Sigmoid colon (tissue), 7 donors: ENCODE measurements around the gene MAP3K3. TPM values are rescaled to one million over a fixed set of nuclear protein-coding genes. Genes with fewer than 3 reads are reported as not detected.

Experiments
- DNase-seq: peaks from one replicate; pipeline ENCODE4 v3.0.0-alpha.2; 2019
- H3K27ac ChIP-seq, 4 donors: fragments of 200-600 bp; sonication (generic); one replicate each; pipeline ENCODE4 v1.5.1; 2016 to 2019; ENCODE audit warnings: mild to moderate bottlenecking in 1 of 4
- H3K27me3 ChIP-seq, 3 donors: fragments of 200-600 bp; sonication (generic); one replicate each; pipeline ENCODE4 v1.5.1; 2019; ENCODE audit warnings: mild to moderate bottlenecking in 1 of 3
- H3K36me3 ChIP-seq, 4 donors: fragments of 200-600 bp; sonication (generic); one replicate each; pipeline ENCODE4 v1.5.1; 2016 to 2019
- H3K4me1 ChIP-seq, 4 donors: fragments of 200-600 bp; sonication (generic); one replicate each; pipeline ENCODE4 v1.5.1; 2017 to 2019
- H3K4me3 ChIP-seq, 4 donors: fragments of 200-600 bp; sonication (generic); one replicate each; pipeline ENCODE4 v1.5.1; 2017 to 2019; ENCODE audit warnings: mild to moderate bottlenecking in 2 of 4, moderate library complexity in 1 of 4
- H3K9me3 ChIP-seq, 4 donors: fragments of 200-600 bp in 3 of 4; sonication (generic) in 3 of 4; one replicate each; pipeline versions ENCODE4 v1.5.1 to v1.6.1; 2013 to 2019
- CTCF ChIP-seq, 4 experiments: fragments of 450-650 bp in 3 of 4; fragments of 200-600 bp in 1 of 4; IDR thresholded peaks; one replicate each; pipeline ENCODE4 v1.5.1; 2016 to 2019; ENCODE audit warnings: antibody characterized with exemption in 4 of 4, mild to moderate bottlenecking in 3 of 4, moderate library complexity in 2 of 4
- EP300 ChIP-seq, 4 donors: sonication (generic); formaldehyde crosslinking; IDR thresholded peaks; one replicate each; pipeline ENCODE4 v1.6.1; 2017; ENCODE audit warnings: antibody characterized with exemption in 4 of 4
- POLR2A ChIP-seq, 2 donors: fragments of 450-650 bp; IDR thresholded peaks; one replicate each; pipeline ENCODE4 v1.6.1; 2016; ENCODE audit warnings: antibody characterized with exemption in 2 of 2, mild to moderate bottlenecking in 2 of 2, moderate library complexity in 2 of 2
- POLR2AphosphoS5 ChIP-seq, 4 donors: sonication (generic); formaldehyde crosslinking; IDR thresholded peaks; one replicate each; pipeline ENCODE4 v1.6.1; 2017; ENCODE audit warnings: antibody characterized with exemption in 4 of 4
- WGBS, 2 donors: extraction: QIAGEN DNeasy Blood & Tissue Kit; methylation state at CpG; one replicate each; pipeline ENCODE4 v1.1.7; 2013; 5-methylcytosine and 5-hydroxymethylcytosine counted together
- intact Hi-C: fragments of 100-400 bp; cut with DNase I; formaldehyde crosslinking; loops from one replicate; pipeline ENCODE4 v1.15.1; 2023
- polyA plus RNA-seq, 3 donors: library from polyadenylated mRNA; stranded (reverse); fragments of 200-250 nt; gene quantifications; one replicate each; pipeline ENCODE4 v1.2.3, GENCODE V29; 2013
- total RNA-seq, 4 donors: library from RNA; depleted of rRNA; stranded (reverse); fragments of >200 nt; gene quantifications; one replicate each; pipeline ENCODE4 v1.1.0, GENCODE V29; 2016
- donor health status: healthy with polysubstance abuse.
- donor health status: Bipolar disorder and iron deficiency.
- donor health status: healthy.

MAP3K3 gene
- total and polyA plus RNA-seq, 7 donors, result 4.4 to 68.7 (median 51.5) TPM

DNA sequence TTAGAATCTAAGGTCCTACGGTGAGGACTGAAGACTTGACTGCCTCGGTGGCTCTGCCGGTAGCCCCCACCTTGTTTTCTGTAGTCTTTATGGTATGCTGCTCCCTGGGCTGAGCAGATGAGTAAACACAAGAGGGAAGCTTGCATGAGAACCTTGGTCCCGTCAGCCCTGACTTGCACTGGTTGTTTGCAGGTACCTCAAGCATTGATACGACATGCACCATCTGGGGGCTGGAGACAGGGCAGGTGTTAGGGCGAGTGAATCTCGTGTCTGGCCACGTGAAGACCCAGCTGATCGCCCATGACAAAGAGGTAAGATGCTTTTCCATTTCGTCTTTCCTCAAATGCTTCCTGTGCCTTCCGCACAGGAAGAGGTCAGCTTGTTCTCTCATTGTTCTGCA, 42.6 kb upstream of the MAP3K3 start:
- no peaks in the 10 kb centered on the region for H3K27me3 ChIP-seq
- no peaks in the 10 kb centered on the region for H3K9me3 ChIP-seq
- DNase-seq, result no peak
- TF ChIP-seq POLR2A (IDR thresholded peaks at IDR 0.05) (no peak), EP300 (IDR thresholded peaks at IDR 0.05) (no peak), POLR2AphosphoS5 (IDR thresholded peaks at IDR 0.05) (no peak)
- H3K27ac ChIP-seq, result no peak overlapping the region
- H3K4me3 ChIP-seq, result no peak overlapping the region
- no peaks in the 10 kb centered on the region for H3K4me1 ChIP-seq
- WGBS, 2 donors, result 66 to 73% methylated on average over 11 of the region's 11 CpGs
- intact Hi-C loops, result no loop called here
- H3K36me3 ChIP-seq, result peaks cover 18 to 57% (median 27%) of the 10 kb centered on the region in 4 donors

GRCh38 chr17:63587770-63588169, 34.4 kb upstream of the MAP3K3 start:
- H3K36me3 ChIP-seq, result peaks cover 24 to 95% (median 56%) of the 10 kb centered on the region in 4 donors
- no peak overlapping the region for H3K27ac ChIP-seq

GRCh38 chr17:63588797-63589196, 33.4 kb upstream of the MAP3K3 start:
- H3K4me1 ChIP-seq, result no peaks in the 10 kb centered on the region
- DNase-seq, result no peak
- intact Hi-C loops, result no loop called here
- no peaks in the 10 kb centered on the region for H3K27me3 ChIP-seq
- no peak overlapping the region for H3K27ac ChIP-seq
- H3K9me3 ChIP-seq, result no peaks in the 10 kb centered on the region
- TF ChIP-seq CTCF (IDR thresholded peaks at IDR 0.05) (no peak), EP300 (IDR thresholded peaks at IDR 0.05) (no peak), POLR2AphosphoS5 (IDR thresholded peaks at IDR 0.05) (no peak), POLR2A (IDR thresholded peaks at IDR 0.05) (no peak)
- 93% methylated on average over 11 of the region's 11 CpGs for WGBS, 2 donors
- H3K4me3 ChIP-seq, result no peak overlapping the region
- H3K36me3 ChIP-seq, result peaks cover 25 to 93% (median 48%) of the 10 kb centered on the region in 4 donors

More at GRCh38 chr17:63587770-63588169, 34.4 kb upstream of the MAP3K3 start:
- 93 to 95% methylated on average over 5 of the region's 5 CpGs for WGBS, 2 donors
- TF ChIP-seq EP300 (IDR thresholded peaks at IDR 0.05), result no peak
- TF ChIP-seq POLR2A (IDR thresholded peaks at IDR 0.05), result no peak
- no peak for TF ChIP-seq CTCF (IDR thresholded peaks at IDR 0.05)
- no peak for TF ChIP-seq POLR2AphosphoS5 (IDR thresholded peaks at IDR 0.05)
- no peak for DNase-seq
- intact Hi-C loops, result no loop called here
- H3K9me3 ChIP-seq, result no peaks in the 10 kb centered on the region
- no peak overlapping the region for H3K4me3 ChIP-seq
- no peaks in the 10 kb centered on the region for H3K4me1 ChIP-seq
- H3K27me3 ChIP-seq, result no peaks in the 10 kb centered on the region

- Histone ChIP-seq H3K36me3 (peaks cover 25 to 91% (median 41%) of the 10 kb centered on the region in 4 donors), H3K27ac (no peak overlapping the region), H3K27me3 (no peaks in the 10 kb centered on the region), H3K9me3 (no peaks in the 10 kb centered on the region), H3K4me3 (no peak overlapping the region), H3K4me1 (no peaks in the 10 kb centered on the region)
- intact Hi-C loops, result no loop called here
- TF ChIP-seq POLR2AphosphoS5 (IDR thresholded peaks at IDR 0.05) (no peak), CTCF (IDR thresholded peaks at IDR 0.05) (no peak), EP300 (IDR thresholded peaks at IDR 0.05) (no peak), POLR2A (IDR thresholded peaks at IDR 0.05) (no peak)
- no peak for DNase-seq
- 96 to 97% methylated on average over 1 of the region's 1 CpG for WGBS, 2 donors
Observed at GRCh38 chr17:63589646-63590045, 32.6 kb upstream of the MAP3K3 start.

- TF ChIP-seq CTCF (IDR thresholded peaks at IDR 0.05) (no peak), EP300 (IDR thresholded peaks at IDR 0.05) (no peak), POLR2AphosphoS5 (IDR thresholded peaks at IDR 0.05) (no peak), POLR2A (IDR thresholded peaks at IDR 0.05) (no peak)
- Histone ChIP-seq H3K27ac (no peak overlapping the region), H3K4me3 (no peak overlapping the region), H3K27me3 (no peaks in the 10 kb centered on the region), H3K4me1 (no peaks in the 10 kb centered on the region), H3K9me3 (no peaks in the 10 kb centered on the region), H3K36me3 (peaks cover 17 to 59% (median 25%) of the 10 kb centered on the region in 4 donors)
- intact Hi-C loops, result no loop called here
- 80 to 85% methylated on average over 3 of the region's 3 CpGs for WGBS, 2 donors
- DNase-seq, result no peak
Observed at GRCh38 chr17:63592797-63593196, 29.4 kb upstream of the MAP3K3 start.
